Stimulated activated CD4-positive, alpha-beta T cell treated with anti-CD3 and anti-CD28 coated beads, Interleukin-12 subunit alpha, Interleukin-12 subunit beta, amount 100 ng/mL, for 48 hours (primary cell): ENCODE data around the gene NUDT16L1.
"Not testable (repeated sequence)": the region's sequence is repeated elsewhere in the genome, so short reads cannot be mapped to it uniquely, and the experiment has no call there.

Experiments
- DNase-seq, 3 donors: peaks; one replicate each; pipeline ENCODE4 v3.0.0-alpha.2; 2020; ENCODE audit warnings: low read depth in 2 of 3, low spot score in 1 of 3

Gene NUDT16L1

DNA sequence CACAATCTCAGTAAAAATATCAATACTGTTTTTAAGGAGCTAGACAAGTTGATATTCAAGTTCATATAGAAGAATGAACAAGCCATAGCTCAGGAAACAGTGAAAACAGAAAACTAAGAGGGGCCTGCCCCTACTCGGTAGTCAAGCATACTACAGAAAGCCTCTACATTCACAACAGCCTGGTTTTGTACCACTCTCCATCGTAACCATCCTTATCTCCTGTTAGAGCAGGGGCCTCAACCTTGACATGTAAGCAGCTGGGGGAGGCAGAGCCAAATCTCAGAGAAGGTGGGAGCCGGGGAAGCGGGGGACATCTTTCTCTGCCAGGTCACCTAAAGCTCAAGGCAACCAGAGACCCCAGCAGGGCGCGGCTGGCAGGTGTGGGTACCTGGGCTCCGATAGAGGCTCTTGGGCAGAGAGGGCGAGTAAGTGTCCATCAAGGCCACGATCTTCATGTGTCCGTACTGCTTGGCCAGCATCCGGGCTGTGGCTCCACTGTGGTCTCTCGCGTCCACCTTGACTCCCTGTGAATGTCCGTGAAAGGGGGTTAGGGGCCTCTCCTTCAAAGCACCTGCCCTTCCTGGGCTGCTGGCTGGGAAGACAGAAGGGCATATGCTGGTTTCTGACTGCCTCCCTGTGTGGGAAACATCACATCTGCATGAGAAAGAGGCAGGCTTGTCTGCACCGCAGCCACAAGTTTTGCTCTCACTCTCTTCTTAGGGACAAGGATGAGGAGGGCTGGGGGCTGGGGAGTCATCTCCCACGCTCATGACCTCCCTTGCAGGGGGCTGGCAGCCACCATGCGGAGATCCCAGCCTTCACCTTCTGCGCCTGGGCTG lies 20.5 kb downstream of the NUDT16L1 start:
- no peak for DNase-seq

DNA sequence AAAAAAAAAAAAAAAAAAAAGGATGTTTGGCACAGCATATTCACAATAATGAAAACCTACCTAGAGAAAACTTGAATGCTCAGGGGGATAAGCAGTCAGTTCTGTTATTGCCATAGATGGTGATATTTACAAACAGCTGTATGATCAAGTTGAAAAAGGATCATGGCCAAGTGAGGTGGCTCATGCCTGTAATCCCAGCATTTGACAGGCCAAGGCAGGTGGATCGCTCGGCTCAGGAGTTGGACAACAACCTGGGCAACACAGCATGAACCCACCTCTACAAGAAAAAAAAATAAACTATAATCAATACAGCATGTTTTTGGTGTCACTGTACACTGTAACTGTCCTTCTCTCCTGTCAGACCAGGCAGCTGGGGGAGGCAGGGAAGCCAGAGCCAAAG lies 21.6 kb downstream of the NUDT16L1 start:
- DNase-seq = no peak

DNA sequence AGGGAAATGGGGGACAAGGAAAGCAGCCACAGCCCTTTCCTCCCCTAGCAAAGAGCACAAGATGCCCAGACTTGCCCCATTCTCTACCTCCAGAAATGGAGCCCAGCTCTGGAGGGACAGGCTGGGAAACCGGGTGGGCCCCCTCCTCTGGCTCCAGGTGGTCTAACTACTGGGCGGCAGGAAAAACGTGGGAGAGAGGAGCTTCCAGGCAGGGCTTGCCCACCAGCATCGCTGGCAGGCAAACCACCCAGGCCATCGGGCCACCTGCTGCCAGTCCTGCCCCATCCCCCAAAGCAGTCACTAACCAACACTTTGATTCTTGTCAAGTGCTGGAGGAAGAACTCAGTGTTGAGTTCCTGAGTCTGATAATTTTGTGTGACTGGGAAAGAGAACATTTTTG lies 25.1 kb downstream of the NUDT16L1 start:
- no peak for DNase-seq

DNA sequence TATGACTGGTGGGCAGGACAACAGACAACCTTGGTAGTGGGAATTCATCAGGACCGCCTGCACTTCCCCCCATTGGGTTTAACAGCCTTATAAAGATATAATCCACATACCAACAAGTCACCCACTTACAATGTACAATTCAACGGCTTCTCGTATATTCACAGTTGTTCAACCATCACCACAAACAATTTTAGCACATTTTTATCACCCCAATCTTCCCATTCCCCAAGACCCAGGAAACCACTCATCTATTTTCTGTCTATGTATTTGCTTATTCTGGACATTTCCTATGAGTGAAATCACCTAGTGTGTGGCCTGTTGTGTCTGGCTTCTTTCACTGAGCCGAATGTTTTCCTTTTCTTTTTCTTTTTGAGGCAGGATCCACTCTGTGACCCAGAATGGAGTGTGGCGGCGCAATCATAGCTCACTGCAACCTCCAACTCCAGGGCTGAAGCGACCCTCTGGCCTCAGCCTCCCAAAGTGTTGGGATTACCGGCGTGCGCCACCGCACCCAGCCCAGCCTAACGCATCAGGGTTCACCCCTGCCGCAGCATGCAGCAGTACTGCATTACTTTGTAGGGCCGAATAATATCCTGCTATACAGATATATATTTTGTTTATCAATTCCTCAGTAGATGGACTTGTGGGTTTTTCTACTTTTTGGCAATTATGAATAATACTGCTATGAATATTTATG lies 29.9 kb downstream of the NUDT16L1 start:
- no peak for DNase-seq

DNA sequence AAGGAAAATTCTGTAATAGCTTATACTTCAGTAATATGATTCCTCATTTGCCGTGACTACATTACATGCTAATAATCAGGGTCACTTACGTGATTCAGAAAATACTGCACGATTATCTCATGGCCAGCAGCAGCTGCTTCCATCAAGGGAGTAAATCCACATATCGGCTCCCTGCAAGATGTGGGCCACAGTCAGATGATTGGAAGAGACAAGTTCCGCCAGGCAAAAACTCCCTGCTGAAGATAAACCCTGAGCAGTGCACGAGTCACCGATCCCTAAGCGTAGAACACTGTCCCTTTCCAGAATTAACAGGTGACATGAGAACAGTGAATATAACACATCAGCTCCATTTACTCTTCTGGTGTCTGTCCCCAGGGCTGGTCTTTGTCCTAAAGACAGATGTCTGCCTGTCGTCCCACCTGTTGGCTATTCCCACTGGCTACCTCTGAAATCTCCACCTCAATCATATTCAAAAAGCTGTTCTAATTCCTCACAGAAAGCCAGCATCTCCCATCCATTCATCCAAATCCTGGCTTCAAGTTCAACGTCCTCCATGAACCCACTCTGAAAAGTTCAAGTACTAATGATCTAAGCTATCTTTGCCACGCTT lies 31.4 kb downstream of the NUDT16L1 start:
- DNase-seq = no peak

DNA sequence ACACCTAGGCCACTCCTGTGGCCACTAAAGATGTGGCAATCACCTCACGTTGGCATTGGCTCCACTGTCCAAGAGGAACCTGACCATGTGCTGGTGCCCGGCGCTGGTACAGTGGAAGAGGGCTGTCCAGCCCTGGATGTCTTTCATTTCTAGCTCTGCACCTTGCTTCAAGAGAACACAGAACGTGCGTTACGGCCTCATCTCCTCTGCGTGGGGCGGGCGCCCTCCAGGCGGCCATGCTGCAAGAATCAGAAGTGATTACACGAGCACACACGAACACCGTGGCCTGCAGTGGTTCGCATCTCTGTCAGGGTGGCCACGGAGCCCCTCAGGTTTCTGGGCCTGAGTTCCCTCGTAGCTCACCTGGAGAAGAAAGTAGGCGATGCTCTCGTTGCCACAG lies 33.3 kb downstream of the NUDT16L1 start:
- no peak for DNase-seq

DNA sequence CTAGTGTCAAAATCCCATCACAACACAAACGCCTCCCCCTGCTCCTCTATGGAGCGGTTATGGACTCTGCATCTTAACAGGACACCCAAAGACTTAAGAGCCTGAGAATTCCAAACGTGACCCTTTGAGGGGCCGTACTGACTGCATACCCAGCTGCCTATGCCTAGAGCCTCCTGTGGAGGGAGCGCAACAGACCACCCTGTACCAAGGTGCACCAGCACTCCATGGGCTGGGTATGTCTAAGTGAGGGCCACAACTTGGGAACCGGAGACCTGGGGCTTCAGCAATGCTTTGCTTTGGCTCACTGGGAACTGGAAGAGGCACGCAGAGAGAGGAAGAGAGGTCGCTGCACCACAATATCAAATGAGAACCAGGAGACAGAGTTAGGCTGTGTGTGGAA lies 35.3 kb downstream of the NUDT16L1 start:
- no peak for DNase-seq

DNA sequence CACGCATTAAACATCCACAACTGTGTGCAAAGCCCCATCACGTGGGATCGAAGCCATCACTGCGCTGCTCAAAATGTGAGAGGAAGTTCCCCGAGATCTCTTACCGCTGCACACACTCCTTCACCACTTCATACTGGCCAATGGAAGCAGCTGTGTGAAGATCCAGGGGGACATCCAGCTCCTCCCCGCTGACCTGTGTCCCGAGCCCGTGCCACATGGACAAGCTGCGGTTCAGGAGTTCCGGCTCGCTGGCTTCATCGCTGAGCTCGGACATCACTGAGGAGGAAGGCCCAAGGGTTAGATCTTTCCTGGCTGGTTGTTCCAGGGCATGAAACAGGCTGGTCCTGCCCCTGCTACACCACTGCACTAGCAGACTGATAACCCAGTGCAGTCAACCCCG lies 36.5 kb downstream of the NUDT16L1 start:
- no peak for DNase-seq

DNA sequence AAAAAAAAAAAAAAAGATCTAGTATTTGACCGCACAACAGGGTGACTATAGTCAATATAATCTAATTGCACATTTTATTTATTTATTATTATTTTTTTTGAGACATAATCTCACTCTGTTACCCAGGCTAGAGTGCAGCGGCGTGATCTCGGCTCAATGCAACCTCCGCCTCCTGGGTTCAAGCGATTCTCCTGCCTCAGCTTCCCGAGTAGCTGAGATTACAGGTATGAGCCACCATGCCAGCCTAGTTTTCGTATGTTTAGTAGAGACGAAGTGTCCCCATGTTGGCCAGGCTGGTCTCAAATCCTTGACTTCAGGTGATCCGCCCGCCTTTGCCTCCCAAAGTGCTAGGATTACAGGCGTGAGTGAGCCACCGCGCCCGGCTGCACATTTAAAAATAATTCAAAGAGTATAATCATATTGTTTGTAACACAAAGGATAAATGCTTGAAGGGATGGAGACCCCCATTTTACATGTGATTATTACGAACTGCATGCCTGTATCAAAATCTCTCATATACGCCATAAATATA lies 39.9 kb downstream of the NUDT16L1 start:
- no peak for DNase-seq

DNA sequence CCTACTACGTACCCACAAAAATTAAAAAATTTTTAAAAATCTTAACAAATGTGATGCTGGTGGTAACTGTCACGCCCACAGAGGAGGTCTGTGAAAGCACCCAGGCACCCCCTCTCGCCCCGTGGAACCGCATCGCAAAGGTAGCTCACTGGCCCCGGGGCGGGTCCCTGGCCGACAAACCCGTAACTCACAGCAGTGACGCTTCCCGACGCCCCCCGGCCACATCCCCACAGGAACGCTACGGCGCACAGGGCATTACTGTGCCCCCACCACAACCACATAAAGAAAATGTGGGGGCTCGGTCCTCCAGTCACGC lies 40.3 kb downstream of the NUDT16L1 start:
- peak in 1 of 3 donors; percentile 12 for DNase-seq

DNA sequence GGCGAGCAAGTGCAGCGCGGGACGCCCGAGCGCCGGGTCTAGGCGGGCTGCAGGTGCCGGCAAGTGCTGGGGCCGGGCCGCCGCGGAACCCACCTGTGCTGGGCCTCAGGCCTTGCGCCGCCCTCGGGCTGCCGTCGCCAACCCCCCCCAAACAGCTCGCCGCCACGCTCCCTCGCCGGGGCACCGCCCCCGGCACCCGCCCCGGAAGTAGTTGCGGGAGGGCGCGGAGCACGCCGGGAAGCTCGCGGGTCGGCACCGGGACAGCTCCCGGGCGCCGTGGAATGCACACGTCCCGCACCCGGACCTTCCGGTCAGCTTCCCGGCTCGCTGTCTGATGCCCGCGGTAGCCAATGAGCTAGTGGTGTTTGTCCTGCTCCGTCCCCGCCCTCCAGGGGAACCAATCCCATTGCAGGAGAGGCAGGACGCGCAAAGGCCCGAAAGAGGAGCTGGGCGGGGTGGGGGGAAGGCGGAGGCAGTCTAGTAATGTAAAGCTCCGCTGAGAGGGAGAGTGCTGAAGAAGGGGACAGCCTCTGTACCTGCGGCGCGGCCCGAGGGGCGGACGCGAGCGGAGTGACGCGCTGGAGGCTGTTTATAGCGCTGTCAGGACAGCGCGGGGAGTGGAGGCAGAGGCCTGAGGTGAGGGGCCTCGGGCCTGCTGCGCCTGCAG lies 40.8 kb downstream of the NUDT16L1 start, which contains the start of the genes ANKS3 and DNAAF8:
TSS of gene ANKS3 (minus strand) at position 209 of the 667 bp plus-strand sequence. CDS start 4,122 bp downstream, outside the sequence.
TSS of gene DNAAF8 (plus strand) at position 475 of the 667 bp plus-strand sequence. CDS start 1,978 bp downstream, outside the sequence.
- DNase-seq = peak; percentile 58 to 78 (median 61)

DNA sequence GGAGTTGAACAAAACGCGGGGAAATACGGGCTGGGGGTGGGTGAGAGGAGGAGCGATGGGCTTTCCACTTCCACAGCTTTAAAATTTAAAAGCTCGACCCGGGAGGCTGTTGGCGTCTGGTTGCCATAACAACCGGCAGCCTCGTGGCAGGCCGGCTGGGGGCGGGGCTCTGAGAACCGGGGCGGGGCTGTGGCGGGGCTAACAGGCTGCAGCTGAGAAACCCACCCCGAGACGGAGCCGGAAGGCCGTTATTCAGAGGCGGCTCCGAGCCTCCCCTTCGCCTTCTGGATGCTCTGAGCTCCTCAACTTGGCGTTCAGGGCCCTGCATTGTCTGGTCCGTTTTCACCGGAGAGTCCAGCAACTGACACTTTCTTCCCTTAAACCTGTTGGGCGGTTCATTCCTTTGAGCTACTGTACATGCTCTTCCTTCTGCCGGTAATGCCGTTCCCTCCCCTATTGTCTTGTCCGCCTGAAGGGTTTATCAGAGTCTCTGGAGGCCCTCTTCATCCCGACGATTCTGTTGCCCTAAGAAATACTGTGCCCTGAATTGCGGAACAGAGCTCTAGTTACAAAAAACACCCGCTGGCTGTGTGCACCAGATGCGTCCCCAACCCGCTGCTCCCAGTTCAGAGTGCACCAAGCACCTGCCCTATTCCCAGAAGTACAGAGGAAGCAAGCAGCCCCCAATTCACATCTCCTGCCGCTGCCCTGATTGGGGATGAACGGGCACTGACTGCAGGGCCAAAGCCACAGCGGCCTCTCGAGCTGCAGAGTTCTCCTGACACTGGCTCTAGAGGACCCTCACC lies 41.6 kb downstream of the NUDT16L1 start:
- DNase-seq = peak; percentile 79 to 92 (median 90)

DNA sequence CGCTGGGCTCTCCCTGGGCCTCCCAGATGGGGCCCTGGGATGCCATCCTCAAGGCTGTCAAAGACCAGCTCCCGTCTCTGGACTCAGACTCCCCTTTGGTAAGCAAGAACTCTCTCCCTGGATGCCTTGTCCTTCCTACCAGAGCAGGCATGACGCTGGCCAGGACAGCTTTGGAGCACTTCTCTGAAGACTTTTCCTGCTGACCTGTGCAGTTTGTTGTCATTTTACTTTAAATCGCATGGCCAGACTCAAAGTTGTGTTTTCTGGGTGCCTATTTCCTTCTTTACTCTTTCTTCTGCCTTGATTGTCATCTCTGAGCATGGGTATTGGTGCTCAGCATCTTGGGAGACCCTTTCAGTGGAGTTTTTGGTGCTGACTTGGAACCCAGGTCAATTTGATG lies 43.2 kb downstream of the NUDT16L1 start:
- DNase-seq = no peak

DNA sequence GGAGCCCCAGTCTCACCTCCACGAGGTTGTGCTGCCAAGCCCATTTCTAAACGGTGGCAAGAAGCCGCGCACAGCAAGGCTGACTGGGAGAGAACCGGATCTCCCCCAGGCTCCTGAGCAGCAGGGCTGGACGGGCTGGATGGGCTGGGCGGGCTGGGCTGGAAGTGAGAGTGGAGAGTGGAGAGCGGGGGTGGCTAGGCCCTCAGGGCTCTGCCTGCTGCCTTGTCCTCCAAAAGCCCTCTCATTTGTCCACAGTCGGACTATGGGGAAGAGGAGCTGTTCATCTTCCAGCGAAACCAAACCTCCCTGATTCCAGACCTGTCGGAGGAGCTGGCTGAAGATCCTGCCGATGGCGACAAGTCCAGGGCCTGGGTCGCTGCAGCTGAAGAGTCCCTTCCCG lies 44.2 kb downstream of the NUDT16L1 start:
- DNase-seq = no peak

DNA sequence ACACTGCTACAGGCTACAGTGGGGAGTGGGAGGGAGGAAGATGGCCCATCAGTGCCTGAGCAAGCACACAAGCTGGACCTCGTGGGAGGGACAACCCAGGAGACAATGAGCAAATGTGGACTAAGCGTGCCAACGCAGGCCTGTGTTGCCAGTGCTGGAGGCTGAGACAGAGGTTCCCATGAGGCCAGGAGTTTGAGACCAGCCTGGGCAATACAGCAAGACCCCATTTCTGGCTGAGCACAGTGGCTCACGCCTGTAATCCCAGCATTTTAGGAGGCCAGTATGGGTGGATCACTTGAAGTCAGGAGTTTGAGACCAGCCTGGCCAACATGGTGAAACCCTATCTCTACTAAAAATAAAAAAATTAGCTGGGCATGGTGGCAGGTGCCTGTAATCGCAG lies 45.0 kb downstream of the NUDT16L1 start:
- not testable (repeated sequence) for DNase-seq

DNA sequence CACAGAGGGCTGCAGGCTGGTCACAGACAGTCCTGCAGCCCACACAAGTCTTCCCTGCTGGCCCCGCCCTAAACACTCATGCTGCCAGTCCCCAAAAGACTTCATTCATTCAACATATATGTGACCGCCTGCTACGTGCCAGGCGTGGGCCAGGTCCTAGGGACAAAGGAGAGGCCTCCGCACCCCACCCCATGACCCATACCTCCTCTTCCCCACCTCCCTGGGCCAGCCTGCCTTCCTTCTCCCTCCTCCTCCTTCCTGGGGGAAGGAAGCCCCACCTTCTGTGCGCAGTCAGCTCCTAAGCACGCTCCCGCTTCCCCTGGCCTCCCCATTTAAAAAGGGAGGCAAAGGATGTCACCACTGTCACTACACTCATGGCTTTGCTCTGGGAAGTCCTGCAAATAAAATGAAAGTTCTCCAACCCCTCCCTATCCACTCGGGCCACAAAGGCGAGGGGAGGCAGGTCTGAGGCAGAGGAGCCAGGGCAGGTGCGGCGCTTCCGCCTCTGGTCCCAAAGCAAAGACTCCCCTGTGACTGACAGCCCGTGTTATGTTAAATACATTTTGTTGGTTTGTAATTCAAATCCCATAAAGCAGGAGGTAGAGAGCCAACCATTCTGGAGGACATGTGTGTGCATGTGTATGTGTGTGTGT lies 50.0 kb downstream of the NUDT16L1 start:
- no peak for DNase-seq

DNA sequence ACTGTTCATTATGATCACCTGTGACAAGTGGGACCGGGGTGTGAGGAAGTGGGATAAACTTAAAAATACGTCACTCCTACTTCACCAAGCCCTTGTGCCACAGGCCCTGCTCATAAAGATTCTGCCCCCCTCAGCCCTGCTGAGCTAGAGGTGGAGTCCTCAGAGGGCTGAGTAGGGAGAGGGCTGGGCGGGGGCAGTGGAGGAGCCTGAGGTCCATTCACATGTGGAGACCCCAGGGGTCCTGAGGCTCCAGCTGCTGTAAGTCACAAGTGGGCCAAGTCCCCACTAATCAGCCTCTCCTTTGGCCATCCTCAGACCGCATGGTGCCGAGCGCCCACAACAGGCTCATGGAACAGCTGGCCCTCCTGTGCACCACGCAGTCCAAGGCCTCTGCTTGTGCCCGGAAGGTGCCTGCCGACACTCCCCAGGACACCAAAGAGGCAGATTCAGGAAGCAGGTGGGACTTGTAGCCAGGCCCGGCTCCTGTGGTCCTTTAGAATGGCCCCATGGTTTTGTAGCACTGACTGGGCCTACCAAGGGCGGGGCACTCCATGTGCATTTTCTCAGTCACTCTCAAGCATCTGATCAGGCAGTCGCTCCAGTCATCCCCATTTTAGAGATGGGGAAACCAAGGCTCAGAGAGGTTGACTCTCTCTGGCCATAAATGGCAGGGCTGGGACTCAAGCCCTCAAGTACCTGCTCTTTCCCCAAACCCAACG lies 51.4 kb downstream of the NUDT16L1 start:
- no peak for DNase-seq

DNA sequence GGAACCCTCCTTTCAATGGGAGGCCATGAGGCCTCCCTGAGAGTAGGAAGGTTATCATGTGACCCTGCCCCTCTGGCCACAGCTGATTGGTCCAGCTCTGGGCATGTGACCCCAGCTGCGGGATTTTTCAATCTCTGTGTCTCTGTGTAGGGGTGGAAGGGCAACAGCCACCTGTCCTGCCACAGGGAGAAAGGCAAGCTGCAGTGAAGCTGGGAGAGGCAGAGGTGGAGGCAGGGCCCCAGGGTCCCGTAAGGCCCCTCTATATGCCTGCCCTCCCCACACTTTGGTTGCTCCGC lies 51.9 kb downstream of the NUDT16L1 start:
- no peak for DNase-seq
